Ovary (tissue), 9 donors: Measurements from ENCODE around the gene PPM1F. TPM values are rescaled to one million over a fixed set of nuclear protein-coding genes. Genes with fewer than 3 reads are reported as not detected.
"Not testable (repeated sequence)": the region's sequence is repeated elsewhere in the genome, so short reads cannot be mapped to it uniquely, and the experiment has no call there.

Source experiments
- DNase-seq, 5 donors: peaks; one replicate each; pipeline ENCODE4 v3.0.0-alpha.2; 2019 to 2020
- H3K27ac ChIP-seq, 2 donors: fragments of 200-600 bp; one replicate each; pipeline versions ENCODE4 v1.5.1 to v1.8.0; 2019 to 2022
- H3K27me3 ChIP-seq: fragments of 200-600 bp; one replicate; pipeline ENCODE4 v1.8.0; 2022
- H3K36me3 ChIP-seq: fragments of 200-600 bp; sonication (generic); one replicate; pipeline ENCODE4 v1.5.1; 2019
- H3K4me1 ChIP-seq: one replicate; pipeline ENCODE4 v1.8.1; 2013; ENCODE audit warnings: mild to moderate bottlenecking, moderate library complexity; ENCODE audit not compliant: insufficient read depth
- H3K4me3 ChIP-seq: fragments of 200-600 bp; sonication (generic); one replicate; pipeline ENCODE4 v1.5.1; 2017
- H3K9me3 ChIP-seq, 2 donors: fragments of 200-600 bp in 1 of 2; sonication (generic) in 1 of 2; one replicate each; pipeline versions ENCODE4 v1.5.1 to v1.8.1; 2013 to 2019; ENCODE audit warnings: mild to moderate bottlenecking in 1 of 2, moderate library complexity in 1 of 2
- EP300 ChIP-seq: sonication (generic); formaldehyde crosslinking; IDR thresholded peaks from one replicate; pipeline ENCODE4 v1.6.1; 2017; ENCODE audit warnings: antibody characterized with exemption
- POLR2A ChIP-seq: fragments of 450-650 bp; IDR thresholded peaks from one replicate; pipeline ENCODE4 v1.6.1; 2017; ENCODE audit warnings: antibody characterized with exemption, mild to moderate bottlenecking, moderate library complexity
- WGBS, 3 donors: extraction: QIAGEN DNeasy Blood & Tissue Kit in 1 of 3; methylation state at CpG; one replicate each; pipeline versions ENCODE4 v1.1.5 to v1.1.7; 2013 to 2017; 5-methylcytosine and 5-hydroxymethylcytosine counted together
- intact Hi-C, 4 donors: fragments of 100-400 bp; cut with DNase I; formaldehyde crosslinking; loops; one replicate each; pipeline versions ENCODE4 v1.11.0 to v1.15.1; 2022 to 2023
- polyA plus RNA-seq, 2 donors: library from polyadenylated mRNA; stranded (reverse); fragments of 200-250 nt in 1 of 2; fragments of 350-450 nt in 1 of 2; fragmentation: Illumina TruSeq in 1 of 2; extraction: RNeasy Lipid Tissue Mini Kit (QIAGEN cat#74804) in 1 of 2; gene quantifications; one replicate each; pipeline ENCODE4 v1.2.3, GENCODE V29; 2013 to 2014
- total RNA-seq, 7 donors: library from RNA; depleted of rRNA in 2 of 7; stranded (reverse); fragments of >200 nt in 2 of 7; fragmentation: NEBNext Ultra II Directional in 3 of 7; extraction: Animal tissue kit (Norgen Biotek cat#: 25700) in 3 of 7; gene quantifications; one replicate each; pipeline versions ENCODE4 v1.1.0 to v1.2.4, GENCODE V29; 2016 to 2023
- TF ChIP-seq, protein P1 (sequence below), 3 donors: fragments of 450-650 bp in 2 of 3; fragments of 200-600 bp in 1 of 3; IDR thresholded peaks; one replicate each; pipeline versions ENCODE4 v1.5.1 to v1.8.0; 2016 to 2022; ENCODE audit warnings: antibody characterized with exemption in 3 of 3, mild to moderate bottlenecking in 1 of 3
- donor health status: DM: no; HTN: no; CAD: no; lungs with moderate emphysema.
- donor health status: DM: no; HTN: no; CAD: no.
- donor health status: Bipolar disorder and iron deficiency.
- donor health status: DM: yes; HTN: yes; CAD: no.
- donor health status: DM: no; HTN: no; CAD: no.
- donor health status: DM: yes; HTN: yes; CAD: no.

The PPM1F gene
- total and polyA plus RNA-seq, 9 donors = 9.8 to 33.0 (median 22.0) TPM

- TF ChIP-seq, protein P1, sequence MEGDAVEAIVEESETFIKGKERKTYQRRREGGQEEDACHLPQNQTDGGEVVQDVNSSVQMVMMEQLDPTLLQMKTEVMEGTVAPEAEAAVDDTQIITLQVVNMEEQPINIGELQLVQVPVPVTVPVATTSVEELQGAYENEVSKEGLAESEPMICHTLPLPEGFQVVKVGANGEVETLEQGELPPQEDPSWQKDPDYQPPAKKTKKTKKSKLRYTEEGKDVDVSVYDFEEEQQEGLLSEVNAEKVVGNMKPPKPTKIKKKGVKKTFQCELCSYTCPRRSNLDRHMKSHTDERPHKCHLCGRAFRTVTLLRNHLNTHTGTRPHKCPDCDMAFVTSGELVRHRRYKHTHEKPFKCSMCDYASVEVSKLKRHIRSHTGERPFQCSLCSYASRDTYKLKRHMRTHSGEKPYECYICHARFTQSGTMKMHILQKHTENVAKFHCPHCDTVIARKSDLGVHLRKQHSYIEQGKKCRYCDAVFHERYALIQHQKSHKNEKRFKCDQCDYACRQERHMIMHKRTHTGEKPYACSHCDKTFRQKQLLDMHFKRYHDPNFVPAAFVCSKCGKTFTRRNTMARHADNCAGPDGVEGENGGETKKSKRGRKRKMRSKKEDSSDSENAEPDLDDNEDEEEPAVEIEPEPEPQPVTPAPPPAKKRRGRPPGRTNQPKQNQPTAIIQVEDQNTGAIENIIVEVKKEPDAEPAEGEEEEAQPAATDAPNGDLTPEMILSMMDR (IDR thresholded peaks at IDR 0.05) = no peak
- no peak for TF ChIP-seq EP300
- TF ChIP-seq POLR2A = no peak
- DNase-seq = no peak
- H3K36me3 ChIP-seq = no peaks in the 10 kb centered on the region
- H3K27me3 ChIP-seq = no peaks in the 10 kb centered on the region
- no peaks in the 10 kb centered on the region for H3K9me3 ChIP-seq
- intact Hi-C loops = no loop called here
- H3K27ac ChIP-seq = no peak overlapping the region
- 80 to 82% (median 81%) methylated on average over 12 of the region's 12 CpGs for WGBS, 3 donors
- no peak overlapping the region for H3K4me3 ChIP-seq
- no peaks in the 10 kb centered on the region for H3K4me1 ChIP-seq
These were observed 50.2 kb downstream of the PPM1F start for GRCh38 chr22:21902296-21903087.

GRCh38 chr22:21898354-21898896 is 54.2 kb downstream of the PPM1F start:
- TF ChIP-seq, protein P1 (IDR thresholded peaks at IDR 0.05) = no peak
- TF ChIP-seq EP300 (no peak), POLR2A (no peak)
- H3K27ac ChIP-seq = no peak overlapping the region
- intact Hi-C loops = no loop called here
- no peaks in the 10 kb centered on the region for H3K27me3 ChIP-seq
- no peaks in the 10 kb centered on the region for H3K36me3 ChIP-seq
- WGBS, 3 donors = 68 to 76% (median 76%) methylated on average over 1 of the region's 1 CpG
- H3K9me3 ChIP-seq = no peaks in the 10 kb centered on the region
- no peaks in the 10 kb centered on the region for H3K4me1 ChIP-seq
- DNase-seq = no peak
- H3K4me3 ChIP-seq = no peak overlapping the region

GRCh38 chr22:21896951-21897513 is 55.6 kb downstream of the PPM1F start:
- TF ChIP-seq POLR2A (no peak), EP300 (no peak)
- TF ChIP-seq, protein P1 (IDR thresholded peaks at IDR 0.05) = no peak
- no peak overlapping the region for H3K4me3 ChIP-seq

DNA sequence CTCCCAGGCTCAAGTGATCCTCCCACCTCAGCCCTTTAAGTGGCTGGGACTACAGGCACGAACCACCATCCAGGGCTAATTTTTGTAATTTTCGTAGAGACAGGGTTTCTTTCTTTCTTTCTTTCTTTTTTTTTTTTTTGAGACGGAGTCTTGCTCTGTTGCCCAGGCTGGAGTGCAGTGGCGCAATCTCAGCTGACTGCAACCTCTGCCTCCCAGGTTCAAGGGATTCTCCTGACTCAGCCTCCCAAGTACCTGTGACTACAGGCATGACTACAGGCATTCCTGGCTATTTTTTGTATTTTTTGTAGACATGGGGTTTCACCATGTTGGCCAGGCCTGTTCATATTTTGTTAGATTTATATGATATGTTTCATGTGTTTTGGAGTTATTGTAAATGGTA is 56.4 kb downstream of the PPM1F start:
- H3K9me3 ChIP-seq, H3K36me3 ChIP-seq, H3K4me1 ChIP-seq, intact Hi-C loops, H3K27ac ChIP-seq, H3K27me3 ChIP-seq, H3K4me3 ChIP-seq, DNase-seq: not testable (repeated sequence)
- 84 to 91% (median 86%) methylated on average over 4 of the region's 4 CpGs for WGBS, 3 donors

More at GRCh38 chr22:21896951-21897513, 55.6 kb downstream of the PPM1F start:
- 91 to 95% (median 92%) methylated on average over 5 of the region's 5 CpGs for WGBS, 3 donors
- no peaks in the 10 kb centered on the region for H3K4me1 ChIP-seq
- intact Hi-C loops = no loop called here
- H3K27me3 ChIP-seq = no peaks in the 10 kb centered on the region
- no peak overlapping the region for H3K27ac ChIP-seq
- DNase-seq = no peak
- no peaks in the 10 kb centered on the region for H3K36me3 ChIP-seq
- H3K9me3 ChIP-seq = no peaks in the 10 kb centered on the region

GRCh38 chr22:21894799-21895198 is 57.8 kb downstream of the PPM1F start:
- WGBS, 3 donors = 85 to 88% (median 88%) methylated on average over 8 of the region's 8 CpGs
- intact Hi-C loops = no loop called here
- no peak overlapping the region for H3K4me3 ChIP-seq
- H3K36me3 ChIP-seq = no peaks in the 10 kb centered on the region
- H3K9me3 ChIP-seq = no peaks in the 10 kb centered on the region
- TF ChIP-seq EP300 (no peak), POLR2A (no peak)
- TF ChIP-seq, protein P1 (IDR thresholded peaks at IDR 0.05) = no peak
- DNase-seq = no peak
- no peak overlapping the region for H3K27ac ChIP-seq
- no peaks in the 10 kb centered on the region for H3K27me3 ChIP-seq
- no peaks in the 10 kb centered on the region for H3K4me1 ChIP-seq
